ENCODE results near the gene ZBTB43. TPM values are rescaled to one million over a fixed set of nuclear protein-coding genes. Genes with fewer than 3 reads are reported as not detected.

The ZBTB43 gene
- total RNA-seq, 1 experiment from 2014 or later: 32.4 TPM

- Mint-ChIP-seq H3K36me3 (ENCODE audit: insufficient read depth, unreplicated experiment) (peaks cover 30% of the 10 kb centered on the region), H3K4me3 (ENCODE audit: unreplicated experiment) (no peak overlapping the region), H3K9me3 (ENCODE audit: unreplicated experiment) (no peaks in the 10 kb centered on the region), H3K27ac (ENCODE audit: low read depth, unreplicated experiment) (no peak overlapping the region), H3K4me1 (ENCODE audit: insufficient read depth, unreplicated experiment) (peaks cover 16% of the 10 kb centered on the region), H3K27me3 (ENCODE audit: insufficient read depth, unreplicated experiment) (no peaks in the 10 kb centered on the region)
- intact Hi-C loops (cut with micrococcal nuclease): no loop called here
- no TSS peak for BruUV-seq (replicated peaks)
- POLR2A ChIA-PET: interaction anchor here (0.9 to 1.3 kb wide), 3 partner anchors 12 to 20 kb away, joined by 3 to 4 read pairs (median 3); no protein-coding TSS in a partner anchor
- CTCF ChIA-PET: interaction anchor here (0.7 to 1.7 kb wide), 5 partner anchors 11 to 212 kb away, joined by 3 to 4 read pairs (median 4); no protein-coding TSS in a partner anchor
- no peak for TF ChIP-seq CTCF (IDR thresholded peaks at IDR 0.05; ENCODE audit: unreplicated experiment)
- DNase-seq (ENCODE audit: unreplicated experiment): no peak
Observed at GRCh38 chr9:126842977-126843799, 38.3 kb downstream of the ZBTB43 start.

- peaks cover 16% of the 10 kb centered on the region for H3K4me1 Mint-ChIP-seq (ENCODE audit: insufficient read depth, unreplicated experiment)
- no peak overlapping the region for H3K27ac Mint-ChIP-seq (ENCODE audit: low read depth, unreplicated experiment)
- no peak overlapping the region for H3K4me3 Mint-ChIP-seq (ENCODE audit: unreplicated experiment)
- peaks cover 21% of the 10 kb centered on the region for H3K36me3 Mint-ChIP-seq (ENCODE audit: insufficient read depth, unreplicated experiment)
- peak; percentile 86 for DNase-seq (ENCODE audit: unreplicated experiment)
- no peaks in the 10 kb centered on the region for H3K9me3 Mint-ChIP-seq (ENCODE audit: unreplicated experiment)
- intact Hi-C loops (cut with micrococcal nuclease): no loop called here
- no peak for TF ChIP-seq CTCF (IDR thresholded peaks at IDR 0.05; ENCODE audit: unreplicated experiment)
- H3K27me3 Mint-ChIP-seq (ENCODE audit: insufficient read depth, unreplicated experiment): no peaks in the 10 kb centered on the region
- BruUV-seq (replicated peaks): no TSS peak
- CTCF ChIA-PET: interaction anchor here (0.6 to 1.7 kb wide), 5 partner anchors 12 to 140 kb away, joined by 3 to 4 read pairs (median 3); no protein-coding TSS in a partner anchor
- POLR2A ChIA-PET: interaction anchor here (0.7 to 1.3 kb wide), 4 partner anchors 13 to 29 kb away, joined by 3 to 4 read pairs (median 3); no protein-coding TSS in a partner anchor
Observed at GRCh38 chr9:126844085-126844484, 39.2 kb downstream of the ZBTB43 start.

GRCh38 chr9:126847051-126847450 lies 42.2 kb downstream of the ZBTB43 start:
- Mint-ChIP-seq H3K9me3 (ENCODE audit: unreplicated experiment) (no peaks in the 10 kb centered on the region), H3K27me3 (ENCODE audit: insufficient read depth, unreplicated experiment) (peaks cover 10% of the 10 kb centered on the region), H3K27ac (ENCODE audit: low read depth, unreplicated experiment) (no peak overlapping the region), H3K4me1 (ENCODE audit: insufficient read depth, unreplicated experiment) (peaks cover 16% of the 10 kb centered on the region), H3K36me3 (ENCODE audit: insufficient read depth, unreplicated experiment) (no peaks in the 10 kb centered on the region), H3K4me3 (ENCODE audit: unreplicated experiment) (no peak overlapping the region)
- no peak for TF ChIP-seq CTCF (IDR thresholded peaks at IDR 0.05; ENCODE audit: unreplicated experiment)
- POLR2A ChIA-PET: interaction anchor here (0.6 to 1.2 kb wide), 4 partner anchors 10 to 67 kb away, joined by 3 to 4 read pairs (median 3); partner anchors contain the start of gene ZBTB34
- intact Hi-C loops (cut with micrococcal nuclease): no loop called here
- CTCF ChIA-PET: interaction anchor here (1.8 kb wide), 1 partner anchor 12 kb away, joined by 8 read pairs; the partner anchor contains the start of gene ZBTB34
- BruUV-seq (replicated peaks): no TSS peak
- DNase-seq (ENCODE audit: unreplicated experiment): peak; percentile 10

- Mint-ChIP-seq H3K4me1 (ENCODE audit: insufficient read depth, unreplicated experiment) (peaks cover 5% of the 10 kb centered on the region), H3K9me3 (ENCODE audit: unreplicated experiment) (no peaks in the 10 kb centered on the region), H3K36me3 (ENCODE audit: insufficient read depth, unreplicated experiment) (peaks cover 6% of the 10 kb centered on the region), H3K27me3 (ENCODE audit: insufficient read depth, unreplicated experiment) (peaks cover 10% of the 10 kb centered on the region), H3K27ac (ENCODE audit: low read depth, unreplicated experiment) (no peak overlapping the region), H3K4me3 (ENCODE audit: unreplicated experiment) (no peak overlapping the region)
- CTCF ChIA-PET: interaction anchor here (0.9 to 3.7 kb wide), 4 partner anchors 10 to 143 kb away, joined by 3 to 18 read pairs (median 3); partner anchors contain the start of gene ZBTB34
- intact Hi-C loops (cut with micrococcal nuclease): no loop called here
- DNase-seq (ENCODE audit: unreplicated experiment): no peak
- no peak for TF ChIP-seq CTCF (IDR thresholded peaks at IDR 0.05; ENCODE audit: unreplicated experiment)
- POLR2A ChIA-PET: interaction anchor here (1.0 to 1.4 kb wide), 4 partner anchors 10 to 45 kb away, joined by 3 to 4 read pairs (median 3); partner anchors contain the start of gene ZBTB43
- BruUV-seq (replicated peaks): no TSS peak
Observed at GRCh38 chr9:126849591-126850225, 44.9 kb downstream of the ZBTB43 start.
